ENCODE results near the gene NXPH3.

DNA sequence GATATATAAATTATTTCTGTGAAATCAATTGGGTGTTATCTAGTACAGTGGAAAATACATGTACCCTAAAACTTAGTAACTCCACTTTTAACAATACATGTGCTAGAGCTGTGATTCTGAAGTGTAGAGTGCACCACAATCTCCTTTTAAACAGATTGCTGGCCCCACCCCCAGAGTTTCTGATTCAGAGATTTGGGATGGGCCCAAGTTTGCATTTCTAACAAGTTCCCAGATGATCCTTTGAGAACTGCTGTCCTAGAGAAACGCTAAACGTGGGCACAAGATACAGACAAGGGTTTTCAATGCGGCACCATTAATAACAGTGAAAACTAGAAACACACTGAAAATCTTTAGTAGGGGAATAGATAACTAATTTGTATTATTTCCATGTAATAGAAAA lies 49.2 kb downstream of the NXPH3 start:
- TF ChIP-seq POLR2AphosphoS5 (IDR thresholded peaks at IDR 0.05; ENCODE audit: low read depth, low read length) (no peak), POLR2A (IDR thresholded peaks at IDR 0.05; ENCODE audit: low read depth, low read length) (no peak), TAF1 (IDR thresholded peaks at IDR 0.05; ENCODE audit: low read depth, low read length) (no peak), PAX5 (IDR thresholded peaks at IDR 0.05; ENCODE audit: insufficient read depth, low read length, severe bottlenecking) (no peak), SPI1 (IDR thresholded peaks at IDR 0.05; ENCODE audit: low read depth, low read length) (no peak)

Measured in GM12891 (cell line).